K562 (cell line): Measurements from ENCODE around the gene ZNF740. TPM values are rescaled to one million over a fixed set of nuclear protein-coding genes. Genes with fewer than 3 reads are reported as not detected.

ENCODE experiments used
- ATAC-seq: fragments of 200-7000 bp; cut with Tn5 transposase; 3 replicates; pipeline ENCODE4 v1.9.1; 2020; ENCODE audit warnings: moderate library complexity
- BruUV-seq: library from RNA; stranded (reverse); fragments of 400-500 nt; replicated peaks from 2 replicates; lab custom pipeline; 2021; lab: Mats Ljungman, UMichigan
- CTCF ChIA-PET: fragments of 300-600 bp; formaldehyde crosslinking; extraction: SDS; loops from one replicate; lab custom pipeline; 2021; ENCODE audit warnings: low intra/inter-chr PET ratio; lab: Yijun Ruan, JAX
- POLR2A ChIA-PET: fragments of 300-600, 350-650 bp; sonication (Branson Sonifier 250); formaldehyde crosslinking; extraction: SDS; loops from one replicate; lab custom pipeline; 2021; ENCODE audit warnings: antibody characterized with exemption, inconsistent platforms; lab: Yijun Ruan, JAX
- DNase-seq, 4 experiments: peaks; one replicate each; pipeline versions ENCODE4 v3.0.0 to v3.0.0-alpha.2; 2011 to 2018; ENCODE audit warnings: low spot score in 3 of 4, mixed read lengths in 3 of 4; ENCODE audit errors: extremely low read depth in 1 of 4
- FAIRE-seq: peaks from 2 replicates; lab custom pipeline; 2011; peaks lifted over from hg19 to GRCh38; lab: Jason Lieb, UNC
- H2AFZ ChIP-seq: 2 replicates; pipeline ENCODE4 v1.6.0; 2011; ENCODE audit warnings: low read depth, low read length, control low read depth, inconsistent platforms
- H3K27ac ChIP-seq: fragments of 200-600 bp; 3 replicates; pipeline ENCODE4 v1.8.0; 2011; ENCODE audit warnings: low read depth, mild to moderate bottlenecking, control low read depth, inconsistent platforms, low read length, moderate library complexity, mixed read lengths; ENCODE audit errors: extremely low read depth
- H3K27me3 ChIP-seq, 2 experiments: fragments of 300-600 bp in 1 of 2; 2 replicates in 1 of 2; 3 replicates in 1 of 2; pipeline versions ENCODE4 v1.6.0 to v1.8.0; 2011; ENCODE audit warnings: inconsistent platforms in 2 of 2, low read length in 2 of 2, mild to moderate bottlenecking in 1 of 2, mixed read lengths in 1 of 2, moderate library complexity in 1 of 2; ENCODE audit not compliant: control insufficient read depth in 2 of 2, insufficient read depth in 2 of 2
- H3K36me3 ChIP-seq: fragments of 300-600 bp; 3 replicates; pipeline ENCODE4 v1.8.0; 2011; ENCODE audit warnings: mild to moderate bottlenecking, low read length, inconsistent platforms; ENCODE audit not compliant: control insufficient read depth, insufficient read depth
- H3K4me1 ChIP-seq, 2 experiments: fragments of 200-600 bp in 1 of 2; replicated peaks in 1 of 2; 2 replicates in 1 of 2; 3 replicates in 1 of 2; pipeline versions ENCODE4 v1.5.1 to v1.8.0; 2011; ENCODE audit warnings: inconsistent platforms in 2 of 2, low read length in 2 of 2, mild to moderate bottlenecking in 1 of 2, mixed read lengths in 1 of 2, moderate library complexity in 1 of 2; ENCODE audit not compliant: control insufficient read depth in 2 of 2, insufficient read depth in 2 of 2
- H3K4me2 ChIP-seq: 2 replicates; pipeline ENCODE4 v1.6.1; 2011; ENCODE audit warnings: low read length, control low read depth, inconsistent platforms, mixed read lengths; ENCODE audit not compliant: insufficient read depth
- H3K4me3 ChIP-seq: fragments of 200-600 bp; sonication (generic), shearing (Covaris generic); 2 replicates; pipeline ENCODE4 v1.5.1; 2016; ENCODE audit warnings: control low read depth, inconsistent platforms
- H3K79me2 ChIP-seq: fragments of 200-600 bp; 3 replicates; pipeline ENCODE4 v1.8.0; 2011; ENCODE audit warnings: low read length, inconsistent platforms; ENCODE audit not compliant: control insufficient read depth, insufficient read depth
- H3K9ac ChIP-seq, 2 experiments: 2 replicates each; pipeline versions ENCODE4 v1.6.0 to v1.6.1; 2011; ENCODE audit warnings: low read depth in 2 of 2, low read length in 2 of 2, control low read depth in 1 of 2, inconsistent platforms in 1 of 2, mild to moderate bottlenecking in 1 of 2, mixed read lengths in 1 of 2; ENCODE audit not compliant: insufficient read depth in 1 of 2
- H3K9me1 ChIP-seq: one replicate; pipeline ENCODE4 v1.6.0; 2011; ENCODE audit warnings: inconsistent platforms, mild to moderate bottlenecking, low read length, moderate library complexity; ENCODE audit not compliant: control insufficient read depth, insufficient read depth
- H3K9me3 ChIP-seq: replicated peaks from 2 replicates; pipeline ENCODE4 v1.5.1; 2011; ENCODE audit warnings: low read depth, low read length, inconsistent platforms; ENCODE audit not compliant: control insufficient read depth, insufficient read depth
- H4K20me1 ChIP-seq: replicated peaks from 2 replicates; pipeline ENCODE4 v1.6.1; 2011; ENCODE audit warnings: low read length, inconsistent platforms, mixed read lengths; ENCODE audit not compliant: control insufficient read depth, insufficient read depth
- HDAC6 ChIP-seq: IDR thresholded peaks from 2 replicates; pipeline ENCODE4 v1.6.1; 2012; ENCODE audit warnings: low read depth, mild to moderate bottlenecking, control low read depth, inconsistent platforms, low read length, moderate library complexity
- IFI16 ChIP-seq: fragments of 250-450 bp; sonication (Bioruptor Pico); IDR thresholded peaks from 2 replicates; pipeline ENCODE4 v2.1.2; 2022; ENCODE audit warnings: mild to moderate bottlenecking, inconsistent platforms
- LEF1 ChIP-seq: fragments of 450-650 bp; IDR thresholded peaks from 2 replicates; pipeline ENCODE4 v1.6.1; 2016; ENCODE audit warnings: mild to moderate bottlenecking
- NKRF ChIP-seq: fragments of 450-650 bp; IDR thresholded peaks from 2 replicates; pipeline ENCODE4 v1.6.1; 2016; ENCODE audit warnings: borderline replicate concordance
- PHTF2 ChIP-seq: fragments of 250-450 bp; sonication (Bioruptor Pico); IDR thresholded peaks from 2 replicates; pipeline ENCODE4 v1.5.0; 2021; ENCODE audit warnings: mild to moderate bottlenecking
- POLR2G ChIP-seq: fragments of 200-400 bp; formaldehyde crosslinking; IDR thresholded peaks from 2 replicates; pipeline ENCODE4 v1.6.1; 2017; ENCODE audit warnings: low read depth, mild to moderate bottlenecking, antibody characterized with exemption, low read length, moderate library complexity
- SIX5 ChIP-seq, 2 experiments: IDR thresholded peaks; 2 replicates each; pipeline ENCODE4 v1.6.1; 2011; ENCODE audit warnings: low read length in 2 of 2, borderline replicate concordance in 1 of 2, low read depth in 1 of 2, mild to moderate bottlenecking in 1 of 2, moderate library complexity in 1 of 2; ENCODE audit not compliant: insufficient read depth in 1 of 2
- ZSCAN32 ChIP-seq: fragments of 450-650 bp; formaldehyde crosslinking; IDR thresholded peaks from 2 replicates; pipeline ENCODE4 v1.4.0; 2020; ENCODE audit warnings: mild to moderate bottlenecking, moderate library complexity
- WGBS: fragments of 100-300 bp; shearing (Covaris generic); methylation state at CpG from one replicate; pipeline ENCODE4 v1.1.6; 2016; ENCODE audit warnings: low coverage, mixed read lengths; ENCODE audit not compliant: insufficient coverage; ENCODE audit errors: missing lambda C conversion rate; 5-methylcytosine and 5-hydroxymethylcytosine counted together
- in situ Hi-C: fragments of 300-500 bp; cut with MboI; formaldehyde crosslinking; loops from 4 replicates; pipeline ENCODE4 v1.15.0; 2018; ENCODE audit warnings: inconsistent platforms, mixed read lengths
- intact Hi-C: fragments of 100-400 bp; cut with micrococcal nuclease; formaldehyde crosslinking; loops from 2 replicates; pipeline ENCODE4 v1.14.2; 2022
- polyA plus RNA-seq, 8 experiments: library from polyadenylated mRNA; depleted of rRNA in 4 of 8; stranded (reverse) in 5 of 8; unstranded in 3 of 8; fragments of >200 nt; fragmentation: Nextera tagmentation in 2 of 8; fragmentation: Illumina TruSeq in 1 of 8; extraction: Ambion mirVana in 2 of 8; extraction: Trizol in 1 of 8; gene quantifications; 2 replicates each; pipeline versions ENCODE4 v1.2.1 to v1.2.3, GENCODE V29; 2011 to 2014; ENCODE audit warnings: inconsistent platforms in 1 of 8, missing spikeins in 1 of 8
- total RNA-seq, 7 experiments: library from RNA; depleted of rRNA in 6 of 7; stranded (reverse); fragments of >200 nt in 6 of 7; fragmentation: Illumina TruSeq in 2 of 7; extraction: Trizol in 2 of 7; gene quantifications; 2 replicates each; pipeline versions ENCODE4 v1.2.1 to v1.2.3, GENCODE V29; 2011 to 2021; ENCODE audit warnings: low replicate concordance in 1 of 7

ZNF740 gene
- total and polyA plus RNA-seq, 9 of the 15 experiments (the other 6 are each of a cell fraction or from before 2014, with no cell fraction given), result 0.57 to 46.4 (median 18.6) TPM

DNA sequence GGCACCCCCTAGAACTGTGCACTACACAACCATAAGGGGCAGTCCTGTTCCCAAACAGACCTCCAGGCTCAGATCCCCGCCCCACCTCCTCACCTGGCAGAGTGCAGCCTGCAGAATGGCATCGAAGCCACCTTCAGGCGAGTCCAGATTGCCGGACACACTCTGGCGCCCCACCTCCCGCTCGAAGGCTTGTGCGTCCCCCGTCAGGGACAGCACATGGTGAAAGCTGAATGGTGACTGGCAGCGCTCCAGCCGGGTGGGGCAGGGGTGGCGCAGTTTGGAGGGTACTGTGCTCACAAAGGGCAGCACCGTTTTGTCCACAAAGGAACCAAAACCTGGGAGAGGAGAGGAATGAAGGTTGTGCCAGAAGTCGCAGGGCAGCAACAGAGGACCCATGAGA, 16.0 kb downstream of the ZNF740 start:
- FAIRE-seq (no peak), ATAC-seq (no peak), DNase-seq (no peak)
- Histone ChIP-seq H3K27me3 (no peaks in the 10 kb centered on the region), H3K4me1 (peaks cover 24 to 28% of the 10 kb centered on the region in 2 experiments; a peak in 4 of 5 replicates), H3K9me1 (no peaks in the 10 kb centered on the region), H4K20me1 (no peaks in the 10 kb centered on the region), H3K9ac (no peak overlapping the region), H3K79me2 (no peaks in the 10 kb centered on the region), H3K9me3 (no peaks in the 10 kb centered on the region), H3K36me3 (no peaks in the 10 kb centered on the region), H3K4me2 (no peak overlapping the region), H2AFZ (no peak overlapping the region), H3K4me3 (no peak overlapping the region), H3K27ac (no peak overlapping the region)
- no peak for TF ChIP-seq SIX5 (IDR thresholded peaks at IDR 0.05; ENCODE audit: borderline replicate concordance in 1 of 2, insufficient read depth in 1 of 2, low read depth in 1 of 2, low read length in 2 of 2)
- TF ChIP-seq POLR2G, result peak; percentile 61
- ChIA-PET POLR2A (interaction anchor here (1.2 to 1.9 kb wide), 3 partner anchors 10 to 11 kb away, joined by 3 to 8 read pairs (median 7); no protein-coding TSS in a partner anchor), CTCF (no interaction called here)
- 59% methylated on average over 10 of the region's 14 CpGs for WGBS
- no TSS peak for BruUV-seq
- intact Hi-C loops (no loop called here), in situ Hi-C loops (no loop called here)

DNA sequence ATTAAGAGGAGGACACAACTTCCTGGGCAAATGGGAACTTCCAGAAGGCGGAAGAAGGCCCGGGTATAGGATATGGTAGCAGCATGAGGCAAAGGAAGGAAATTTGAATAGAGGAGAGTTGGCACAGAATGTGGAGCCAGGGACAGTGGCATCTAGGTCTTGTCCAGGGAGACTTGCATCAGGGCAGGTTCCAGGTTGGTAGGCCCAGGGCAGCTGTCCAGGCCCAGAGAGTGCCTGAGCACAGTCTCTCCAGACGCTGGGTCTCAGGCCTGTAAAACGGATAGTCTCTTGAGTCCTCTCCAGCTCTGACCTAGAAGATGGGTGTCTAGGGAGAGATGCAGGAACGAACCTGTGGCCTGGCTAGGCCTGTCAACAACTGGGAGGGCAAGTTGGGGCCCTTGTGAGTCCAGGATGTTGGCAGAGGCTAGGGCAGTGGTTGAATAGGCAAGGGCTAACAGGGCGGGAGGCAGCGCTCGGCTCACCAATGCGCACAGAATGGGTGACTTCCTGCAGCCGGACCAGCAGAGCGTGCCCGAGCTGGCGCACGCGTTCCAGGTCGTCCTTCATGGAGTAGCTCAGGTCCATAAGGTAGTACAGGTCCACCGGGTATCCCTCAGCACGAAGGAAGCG, 16.6 kb downstream of the ZNF740 start:
- TF ChIP-seq NKRF (no peak), LEF1 (no peak), HDAC6 (no peak), IFI16 (CRISPR knock-in tag) (no peak), ZSCAN32 (CRISPR knock-in tag) (no peak), PHTF2 (CRISPR knock-in tag) (no peak)
- Histone ChIP-seq H2AFZ (no peak overlapping the region), H3K9me3 (no peaks in the 10 kb centered on the region), H3K4me3 (no peak overlapping the region), H3K9ac (no peak overlapping the region), H3K9me1 (no peaks in the 10 kb centered on the region), H3K27ac (no peak overlapping the region), H3K36me3 (no peaks in the 10 kb centered on the region), H4K20me1 (no peaks in the 10 kb centered on the region), H3K4me1 (peaks cover 28 to 30% of the 10 kb centered on the region in 2 experiments; a peak in 4 of 5 replicates), H3K79me2 (no peaks in the 10 kb centered on the region), H3K27me3 (no peaks in the 10 kb centered on the region), H3K4me2 (no peak overlapping the region)
- no TSS peak for BruUV-seq
- CTCF ChIA-PET, result no interaction called here
- WGBS, result 87% methylated on average over 19 of the region's 19 CpGs
- ATAC-seq (no peak), DNase-seq (no peak), FAIRE-seq (no peak)
- intact Hi-C loops (no loop called here), in situ Hi-C loops (no loop called here)
- POLR2A ChIA-PET, result interaction anchor here (0.7 to 1.2 kb wide), 3 partner anchors 11 to 318 kb away, joined by 3 to 7 read pairs (median 5); no protein-coding TSS in a partner anchor
